IPS-NIHi7 (cell line): ENCODE data around the gene SLC35F6.
"Not testable (repeated sequence)": the region's sequence is repeated elsewhere in the genome, so short reads cannot be mapped to it uniquely, and the experiment has no call there.

Experiments
- DNase-seq: peaks from one replicate; pipeline ENCODE4 v3.0.0; 2012; ENCODE audit warnings: mixed read lengths; ENCODE audit errors: extremely low spot score

Gene SLC35F6

DNA sequence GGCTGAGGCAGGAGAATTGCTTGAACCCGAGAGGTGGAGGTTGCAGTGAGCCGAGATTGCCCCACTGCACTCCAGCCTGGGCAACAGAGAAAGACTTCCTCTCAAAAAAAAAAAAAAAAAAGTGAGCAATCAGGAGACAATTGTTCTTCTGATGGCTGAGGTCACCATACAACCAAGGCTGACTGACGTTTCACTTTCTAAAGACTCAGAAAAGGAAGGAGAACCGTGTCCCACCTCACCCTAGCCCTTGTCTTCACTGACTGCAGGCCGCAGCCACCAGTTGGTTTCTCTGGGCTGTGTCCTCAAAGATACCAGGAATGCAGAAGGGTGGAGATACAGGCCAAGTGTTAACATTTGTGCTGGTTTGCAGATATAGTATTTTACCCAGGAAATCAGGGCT, 7.7 kb upstream of the SLC35F6 start:
- DNase-seq, result no peak

DNA sequence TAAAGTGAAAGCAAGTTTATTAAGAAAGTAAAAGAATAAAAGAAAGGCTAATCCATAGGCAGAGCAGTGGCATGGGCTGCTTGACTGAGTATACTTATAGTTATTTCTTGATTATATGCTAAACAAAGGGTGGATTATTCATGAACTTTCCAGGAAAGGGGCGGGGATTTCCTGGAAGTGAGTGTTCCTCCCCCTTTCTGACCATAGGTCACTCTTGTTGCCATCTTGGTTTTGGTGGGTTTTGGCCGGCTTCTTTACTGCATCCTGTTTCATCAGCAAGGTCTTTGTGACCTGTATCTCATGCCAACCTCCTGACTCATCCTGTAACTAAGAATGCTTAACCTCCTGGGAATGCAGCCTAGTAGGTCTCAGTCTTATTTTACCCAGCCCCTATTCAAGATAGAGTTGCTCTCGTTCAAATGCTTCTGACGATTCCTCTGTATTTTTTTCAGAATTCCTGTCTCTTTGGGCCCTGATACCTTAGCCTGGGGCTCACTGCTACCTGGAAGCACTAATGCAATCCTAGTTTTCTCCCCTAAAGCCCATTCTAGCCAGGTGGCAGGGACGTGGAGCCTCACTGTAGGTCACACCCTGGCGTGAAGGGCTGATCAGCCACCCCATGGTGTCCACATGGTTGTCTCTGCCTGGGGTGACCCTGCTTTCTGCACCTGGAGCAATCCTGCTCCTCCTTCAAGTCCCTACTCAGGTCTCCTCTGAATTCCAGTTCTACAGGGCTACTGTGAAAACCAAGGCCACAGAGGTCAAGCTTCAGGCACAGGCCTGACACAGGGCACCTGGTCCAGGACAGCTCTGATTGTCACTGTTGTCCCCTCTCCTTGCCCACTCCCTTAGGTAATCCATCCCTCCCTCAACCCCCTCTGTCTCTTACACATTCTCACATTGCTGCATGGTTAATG, 6.0 kb upstream of the SLC35F6 start:
- no peak for DNase-seq

DNA sequence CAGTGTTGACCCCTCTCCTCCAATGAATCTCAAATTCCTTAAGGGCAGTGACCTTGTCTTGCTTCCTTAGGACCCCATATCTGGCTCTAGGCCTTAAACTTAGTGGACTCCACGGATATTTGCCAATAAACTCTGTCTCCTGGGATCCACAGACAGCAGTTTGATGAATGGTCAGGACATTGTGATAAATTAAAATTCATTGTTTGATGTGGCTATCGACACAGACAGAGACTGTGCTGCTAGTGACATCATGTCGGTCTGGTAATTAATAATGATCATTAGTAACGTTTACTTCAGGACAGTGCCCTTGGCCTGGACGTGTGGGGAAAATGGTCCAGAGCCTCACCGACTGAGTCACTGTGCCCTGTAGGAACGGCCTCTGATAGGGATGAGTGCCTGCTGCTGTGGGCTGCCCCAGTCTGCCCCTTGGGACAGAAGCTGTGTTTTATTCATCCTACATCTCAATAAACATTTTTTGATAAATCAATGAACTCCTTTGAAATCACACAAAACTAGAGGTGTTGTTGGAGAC, 5.2 kb upstream of the SLC35F6 start:
- no peak for DNase-seq

DNA sequence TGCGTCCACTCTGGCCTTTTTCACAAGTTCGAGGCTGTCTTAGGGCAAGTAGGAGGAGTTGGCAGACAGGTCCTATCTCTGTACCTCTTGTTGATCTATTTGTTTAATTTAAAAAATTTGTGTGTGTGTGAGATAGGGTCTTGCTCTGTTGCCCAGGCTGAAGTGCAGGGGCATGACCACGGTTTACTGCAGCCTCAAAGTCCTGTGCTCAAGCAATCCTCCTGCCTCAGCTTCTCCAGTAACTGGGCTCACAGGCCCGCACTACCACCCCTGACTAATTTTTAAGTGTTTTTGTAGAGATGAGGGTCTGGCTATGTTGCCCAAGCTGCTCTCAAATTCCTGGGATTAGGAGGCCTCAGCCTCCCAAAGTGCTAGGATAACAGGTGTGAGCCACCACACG, 4.2 kb upstream of the SLC35F6 start:
- no peak for DNase-seq

DNA sequence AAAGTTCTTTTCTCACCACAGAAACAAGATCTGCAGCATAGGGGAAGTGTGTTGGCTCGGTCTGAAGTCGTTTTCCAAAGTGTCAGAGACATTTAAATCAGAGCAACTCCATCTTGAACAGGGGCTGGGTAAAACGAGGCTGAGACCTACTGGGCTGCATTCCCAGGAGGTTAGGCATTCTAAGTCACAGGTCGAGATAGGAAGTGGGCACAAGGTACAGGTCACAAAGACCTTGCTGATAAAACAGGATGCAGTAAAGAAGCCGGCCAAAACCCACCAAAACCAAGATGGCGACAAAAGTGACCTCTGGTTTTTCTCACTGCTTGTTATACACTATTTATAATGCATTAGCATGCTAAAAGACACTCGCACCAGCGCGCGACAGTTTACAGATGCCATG, 3.1 kb upstream of the SLC35F6 start:
- not testable (repeated sequence) for DNase-seq

DNA sequence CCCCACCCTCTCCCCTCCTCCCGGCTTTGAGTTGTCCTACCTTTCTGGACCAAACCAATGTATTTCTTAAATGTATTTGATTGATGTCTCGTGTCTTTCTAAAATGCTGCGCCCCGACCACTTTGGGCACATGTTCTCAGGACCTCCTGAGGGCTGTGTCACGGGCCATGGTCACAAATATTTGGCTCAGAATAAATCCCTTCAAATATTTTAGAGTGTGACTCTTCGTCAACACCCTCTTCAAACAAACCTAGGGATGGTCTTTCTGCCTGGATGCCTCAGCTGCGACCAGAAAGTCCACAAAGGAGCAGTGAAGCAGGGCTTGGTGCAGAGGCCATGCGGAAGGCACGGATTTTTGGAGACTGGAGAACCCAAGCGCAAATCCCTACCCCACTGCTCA, 1.1 kb upstream of the SLC35F6 start:
- no peak for DNase-seq

DNA sequence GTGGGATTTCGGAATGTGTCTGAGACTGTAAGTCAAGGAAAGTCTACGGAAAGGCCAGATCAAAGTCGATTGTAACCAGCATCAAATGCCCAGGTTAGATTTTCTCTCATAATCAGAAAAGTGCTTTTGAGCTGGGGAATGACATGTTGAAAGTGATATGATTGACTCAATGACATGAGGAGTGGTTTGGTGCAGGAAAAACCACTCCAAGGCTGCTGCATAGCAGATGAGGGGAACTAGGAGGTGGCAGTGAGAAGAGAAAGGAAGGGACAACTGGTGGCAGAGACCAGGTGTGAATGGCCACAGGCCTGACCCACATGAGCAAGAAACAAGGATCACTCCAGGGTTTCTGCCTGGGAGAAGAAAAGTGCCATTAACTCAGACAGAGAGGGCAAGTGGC, 822 bp downstream of the SLC35F6 start:
- no peak for DNase-seq

DNA sequence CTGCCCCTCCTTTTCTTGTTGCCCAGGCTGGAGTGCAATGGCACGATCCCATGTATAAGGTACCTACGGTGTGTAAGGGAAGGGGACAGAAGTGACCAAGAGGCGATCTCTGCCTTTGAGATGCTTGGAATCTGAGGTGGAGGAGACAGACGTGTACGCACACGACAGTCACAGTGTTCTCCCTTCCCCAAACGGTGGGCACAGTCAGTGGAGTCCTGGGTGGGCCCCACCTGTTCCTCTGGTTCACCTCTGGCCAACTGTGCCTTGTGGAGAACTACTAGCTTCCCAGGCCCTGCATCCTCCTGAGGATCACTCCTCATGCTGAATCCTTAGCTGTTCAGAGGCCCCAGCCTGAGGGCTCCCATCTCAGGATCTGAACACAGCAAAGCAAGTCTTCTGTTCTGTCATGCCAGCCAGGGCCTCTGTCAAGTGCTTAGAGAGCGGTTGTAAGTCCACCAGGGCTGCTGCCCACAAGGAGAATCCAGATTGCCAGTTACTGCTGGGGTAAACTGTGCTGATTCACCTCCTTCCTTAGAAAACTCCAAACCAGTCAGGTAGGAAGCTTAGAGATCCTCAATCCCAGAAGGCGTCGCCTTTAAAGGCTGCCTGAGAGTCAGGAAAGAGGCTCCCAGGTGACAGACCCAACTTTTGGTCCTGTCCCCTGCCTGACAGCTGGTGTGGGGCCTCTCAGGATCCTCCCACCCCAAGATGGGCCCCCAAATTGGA, 1.6 kb downstream of the SLC35F6 start:
- no peak for DNase-seq

DNA sequence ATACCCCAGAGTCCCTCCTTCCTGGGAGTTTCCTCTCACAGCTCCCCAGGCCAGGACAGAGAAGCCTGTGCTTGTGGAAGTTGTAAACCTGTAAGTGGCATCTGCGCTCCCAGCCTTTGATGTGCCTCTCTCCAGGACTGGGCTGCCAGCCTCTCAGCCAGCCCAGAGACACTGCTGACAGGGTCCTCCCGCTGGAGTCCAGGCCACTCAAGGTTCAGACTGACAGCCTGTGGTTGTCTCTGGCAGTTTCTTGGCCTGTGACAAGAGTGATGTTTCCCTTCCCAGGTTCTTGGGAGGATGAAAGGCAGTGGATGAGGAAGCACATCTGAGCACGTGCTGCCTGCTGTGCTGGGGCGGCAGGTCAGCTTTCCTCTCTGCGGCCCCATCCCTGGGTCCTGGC, 3.0 kb downstream of the SLC35F6 start:
- no peak for DNase-seq

DNA sequence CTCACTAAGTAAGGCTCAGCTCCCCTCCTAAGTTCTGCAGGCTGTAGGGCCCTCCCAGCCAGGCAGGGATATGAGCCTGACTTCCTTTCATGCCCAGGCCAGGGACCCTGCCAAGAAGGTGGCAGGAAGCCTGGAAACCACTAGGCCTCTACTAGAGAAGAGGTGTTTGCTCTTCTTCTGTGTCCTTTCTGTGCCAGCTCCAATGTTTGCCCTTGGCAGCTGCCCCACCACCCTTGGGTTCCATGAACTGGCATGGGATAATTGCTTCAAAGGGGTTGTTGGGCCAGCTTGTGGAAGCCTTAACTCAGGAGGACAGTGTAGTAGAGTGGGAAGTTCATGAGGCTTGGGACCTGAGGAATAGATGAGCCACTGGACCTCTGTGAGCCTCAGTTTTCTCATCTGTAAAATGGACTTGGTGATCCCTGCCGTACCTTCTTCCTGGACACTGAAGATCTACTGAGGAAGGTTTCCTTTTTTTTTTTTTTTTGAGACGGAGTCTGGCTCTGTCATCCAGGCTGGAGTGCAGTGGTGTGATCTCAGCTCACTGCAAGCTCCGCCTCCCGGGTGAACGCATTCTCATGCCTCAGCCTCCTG, 3.9 kb downstream of the SLC35F6 start:
- DNase-seq, result no peak

DNA sequence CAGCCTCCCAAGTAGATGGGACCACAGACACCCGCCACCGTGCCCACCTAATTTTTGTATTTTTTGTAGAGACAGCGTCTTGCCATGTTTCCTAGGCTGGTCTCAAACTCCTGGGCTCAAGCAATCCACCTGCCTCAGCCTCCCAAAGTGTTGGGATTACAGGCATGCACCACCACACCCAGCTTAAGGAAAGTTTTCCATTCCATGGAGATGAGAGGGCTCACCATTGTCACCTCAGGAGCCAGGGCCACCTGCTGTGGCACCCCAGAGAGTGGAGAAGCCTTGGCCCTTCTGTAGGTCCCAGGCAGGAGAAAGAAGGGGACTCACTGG, 4.6 kb downstream of the SLC35F6 start:
- DNase-seq, result no peak

DNA sequence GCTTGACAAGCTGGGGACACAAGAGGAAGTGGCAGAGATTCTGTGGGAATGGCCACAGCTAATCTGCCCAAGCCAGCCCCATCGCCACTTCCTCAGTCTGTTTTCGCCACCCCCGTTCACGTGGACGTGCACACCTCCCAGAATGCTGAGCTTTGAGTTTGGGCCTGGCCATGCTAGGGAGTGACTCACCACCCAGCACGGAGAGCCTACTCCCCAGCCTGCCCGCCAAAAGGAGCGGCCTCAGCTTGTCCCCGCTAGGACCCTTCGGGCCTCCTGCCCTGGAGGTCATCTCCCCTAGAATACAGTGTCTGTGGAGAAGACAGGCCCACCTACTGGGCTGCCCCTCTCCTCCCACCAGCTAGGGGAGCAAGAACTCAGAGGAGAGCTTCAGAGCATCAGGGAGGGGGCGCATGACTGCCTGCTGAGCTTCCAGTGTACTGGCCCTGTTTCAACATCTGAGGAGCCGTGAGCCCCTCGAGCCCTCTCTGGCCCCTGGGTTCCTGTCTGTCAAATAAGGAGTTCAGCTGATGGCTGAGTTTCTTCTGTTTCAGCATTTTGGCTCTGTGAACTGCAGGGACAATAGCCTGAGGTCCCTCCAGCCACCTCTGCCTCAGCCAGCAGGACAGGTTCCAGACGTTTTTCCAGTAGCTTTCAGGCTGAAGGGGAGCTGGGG, 5.1 kb downstream of the SLC35F6 start:
- DNase-seq, result no peak

DNA sequence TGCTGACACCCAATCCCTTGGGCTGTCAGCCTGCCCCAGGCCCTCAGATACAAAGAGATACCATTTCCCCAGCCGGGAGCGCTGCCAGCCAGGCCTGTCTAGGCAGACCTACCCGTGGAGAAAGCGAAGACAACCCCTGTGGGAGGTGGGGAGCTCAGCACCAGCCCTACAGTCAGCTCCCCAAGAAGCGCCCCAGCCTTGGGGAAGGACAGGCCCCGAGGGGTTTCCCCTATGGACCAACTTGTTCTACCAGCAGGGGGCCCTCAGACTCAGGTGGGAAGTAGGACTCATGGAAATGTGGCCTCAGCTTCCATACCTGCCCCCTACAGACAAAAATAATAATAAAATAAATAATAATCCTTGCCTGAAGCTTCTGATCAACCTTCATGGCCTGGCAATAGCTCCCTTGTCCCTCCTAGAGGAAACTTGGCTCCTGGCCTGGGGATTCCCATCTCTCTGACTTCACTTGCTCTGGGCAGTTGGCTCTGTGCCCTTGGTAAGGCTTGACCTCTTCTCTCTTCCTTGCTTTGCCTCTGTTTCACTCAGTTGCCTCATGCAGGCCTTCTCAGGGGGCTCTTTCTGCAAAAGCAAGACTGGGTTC, 7.0 kb downstream of the SLC35F6 start:
- no peak for DNase-seq

DNA sequence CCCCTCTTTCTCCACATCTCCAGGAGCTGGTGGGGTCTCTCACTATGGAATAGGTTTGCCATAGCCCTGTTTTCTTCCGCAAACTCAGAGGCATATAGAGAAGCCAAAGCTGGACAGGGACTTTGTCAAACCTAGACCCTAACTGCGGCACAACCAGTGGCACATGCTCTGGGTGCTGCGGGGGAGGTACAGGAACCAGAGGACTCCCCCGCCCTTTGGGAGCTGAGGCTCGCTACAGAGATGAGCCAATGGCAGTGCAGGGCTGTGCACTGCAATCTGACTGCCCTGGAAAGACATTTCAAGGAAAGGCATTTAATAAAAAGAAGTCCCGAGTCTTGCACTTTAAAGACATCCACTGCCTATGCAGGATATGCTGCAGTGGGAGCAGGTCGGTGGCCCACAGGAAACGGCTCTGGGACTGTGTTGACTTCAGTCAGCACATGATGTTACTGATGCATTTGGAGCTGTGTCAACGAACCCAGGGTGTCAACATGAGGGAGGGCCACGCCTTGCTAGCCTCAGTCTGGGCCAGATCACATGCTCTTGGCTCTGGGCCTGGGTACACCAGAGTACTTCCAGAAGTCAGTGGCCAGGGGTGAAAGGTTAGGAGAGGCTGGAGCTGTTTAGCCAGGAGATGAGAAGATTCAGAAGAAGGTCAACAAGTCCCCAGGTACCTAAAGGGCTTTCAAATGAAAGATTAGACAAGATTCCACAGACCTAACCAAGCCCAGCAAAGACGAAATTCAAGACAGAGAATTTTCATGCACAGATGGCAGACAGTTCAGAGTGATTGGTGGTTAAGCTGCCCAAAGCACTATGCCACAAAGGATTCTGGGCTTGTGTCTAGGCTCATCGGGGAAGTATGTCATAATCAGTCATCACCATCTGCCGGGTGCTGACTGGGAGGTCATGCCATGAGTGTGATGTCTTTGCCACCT, 8.2 kb downstream of the SLC35F6 start:
- no peak for DNase-seq

DNA sequence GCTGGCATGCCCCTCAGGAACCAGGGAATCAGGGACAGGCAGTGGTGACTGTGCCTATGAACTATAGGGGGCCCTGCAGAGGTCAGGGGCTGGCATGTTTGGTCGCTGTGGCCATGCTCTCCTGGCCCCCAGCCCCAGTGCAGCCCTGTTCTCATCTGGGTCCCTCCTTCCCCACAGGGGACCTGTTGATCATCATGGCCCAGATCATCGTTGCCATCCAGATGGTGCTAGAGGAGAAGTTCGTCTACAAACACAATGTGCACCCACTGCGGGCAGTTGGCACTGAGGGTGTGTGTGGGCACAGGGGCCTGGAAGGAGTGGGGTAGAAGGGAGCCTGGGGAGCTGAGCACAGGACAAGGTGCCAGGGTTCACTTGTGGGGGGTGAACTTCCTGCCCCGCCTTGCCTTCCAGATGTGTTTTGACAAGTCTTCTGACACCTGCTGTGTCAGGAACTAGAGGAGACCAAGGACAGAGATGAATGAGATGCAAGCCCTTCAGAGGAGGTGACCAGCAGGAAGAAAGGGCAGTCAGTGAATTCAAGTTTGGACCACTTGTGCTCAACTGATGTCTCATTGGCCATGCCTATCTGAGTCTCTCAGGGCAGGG, 12.2 kb downstream of the SLC35F6 start:
- no peak for DNase-seq

DNA sequence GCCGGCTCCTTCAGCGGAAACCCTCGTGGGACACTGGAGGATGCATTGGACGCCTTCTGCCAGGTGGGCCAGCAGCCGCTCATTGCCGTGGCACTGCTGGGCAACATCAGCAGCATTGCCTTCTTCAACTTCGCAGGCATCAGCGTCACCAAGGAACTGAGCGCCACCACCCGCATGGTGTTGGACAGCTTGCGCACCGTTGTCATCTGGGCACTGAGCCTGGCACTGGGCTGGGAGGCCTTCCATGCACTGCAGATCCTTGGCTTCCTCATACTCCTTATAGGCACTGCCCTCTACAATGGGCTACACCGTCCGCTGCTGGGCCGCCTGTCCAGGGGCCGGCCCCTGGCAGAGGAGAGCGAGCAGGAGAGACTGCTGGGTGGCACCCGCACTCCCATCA, 14.0 kb downstream of the SLC35F6 start:
- no peak for DNase-seq

DNA sequence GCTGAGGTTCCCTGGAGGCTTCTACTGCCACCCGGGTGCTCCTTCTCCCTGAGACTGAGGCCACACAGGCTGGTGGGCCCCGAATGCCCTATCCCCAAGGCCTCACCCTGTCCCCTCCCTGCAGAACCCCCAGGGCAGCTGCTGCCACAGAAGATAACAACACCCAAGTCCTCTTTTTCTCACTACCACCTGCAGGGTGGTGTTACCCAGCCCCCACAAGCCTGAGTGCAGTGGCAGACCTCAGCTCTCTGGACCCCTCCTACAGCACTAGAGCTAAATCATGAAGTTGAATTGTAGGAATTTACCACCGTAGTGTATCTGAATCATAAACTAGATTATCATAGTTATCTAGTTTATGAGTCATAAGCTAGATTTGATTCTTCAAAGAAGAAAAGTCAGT, 14.4 kb downstream of the SLC35F6 start:
- DNase-seq, result no peak

DNA sequence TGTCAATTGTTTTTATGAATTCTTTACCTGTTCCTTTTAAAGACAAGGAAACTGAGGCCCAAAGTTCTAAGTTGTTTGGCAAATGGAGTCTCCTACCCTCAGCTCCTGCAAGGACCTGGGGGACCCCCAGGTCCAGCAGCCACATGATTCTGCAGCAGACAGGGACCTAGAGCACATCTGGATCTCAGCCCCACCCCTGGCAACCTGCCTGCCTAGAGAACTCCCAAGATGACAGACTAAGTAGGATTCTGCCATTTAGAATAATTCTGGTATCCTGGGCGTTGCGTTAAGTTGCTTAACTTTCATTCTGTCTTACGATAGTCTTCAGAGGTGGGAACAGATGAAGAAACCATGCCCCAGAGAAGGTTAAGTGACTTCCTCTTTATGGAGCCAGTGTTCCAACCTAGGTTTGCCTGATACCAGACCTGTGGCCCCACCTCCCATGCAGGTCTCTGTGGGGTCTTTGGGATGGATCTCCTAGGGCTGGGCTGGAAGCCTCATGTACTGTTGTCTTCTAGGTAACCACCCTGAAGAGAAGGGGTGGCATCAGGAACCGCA, 16.2 kb downstream of the SLC35F6 start:
- DNase-seq, result no peak

DNA sequence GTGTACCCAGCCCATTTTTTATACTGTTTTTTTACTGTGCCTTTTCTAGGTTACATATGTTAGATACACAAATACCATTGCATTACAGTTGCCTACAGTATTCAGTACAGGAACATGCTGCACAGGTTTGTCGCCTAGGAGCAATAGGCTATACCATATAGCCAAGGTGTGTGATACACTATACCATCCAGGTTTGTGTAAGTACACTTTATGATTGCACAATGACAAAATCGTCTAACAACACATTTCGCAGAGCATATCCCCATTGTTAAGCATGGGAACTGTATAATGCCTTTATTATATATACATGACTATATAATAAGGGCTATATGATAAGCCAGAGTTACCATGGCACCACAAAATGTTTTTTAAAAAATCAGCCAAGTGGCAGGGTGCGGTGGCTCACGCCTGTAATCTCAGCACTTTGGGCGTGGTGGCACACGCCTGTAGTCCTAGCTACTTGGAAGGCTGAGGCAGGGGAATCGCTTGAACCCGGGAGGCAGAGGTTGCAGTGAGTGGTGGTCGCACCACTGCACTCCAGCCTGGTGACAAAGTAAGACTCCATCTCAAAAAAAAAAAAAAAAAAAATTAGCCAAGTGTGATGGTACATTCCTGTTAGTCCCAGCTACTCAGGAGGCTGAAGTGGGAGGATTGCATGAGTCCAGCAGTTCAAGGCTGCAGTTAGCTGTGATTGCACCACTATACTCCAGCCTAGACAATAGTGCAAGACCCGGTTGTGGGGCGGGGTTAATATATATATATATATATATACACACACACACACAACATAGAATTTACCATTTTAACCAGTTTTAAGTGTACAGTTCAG, 19.0 kb downstream of the SLC35F6 start:
- DNase-seq, result no peak
